Choroid plexus epithelial cell (primary cell): Measurements from ENCODE around the gene KCNQ1.

Experiments
- DNase-seq: peaks from one replicate; pipeline ENCODE4 v3.0.0-alpha.2; 2010; ENCODE audit warnings: low read depth
- H3K4me3 ChIP-seq: 2 replicates; pipeline ENCODE4 v1.5.1; 2011; ENCODE audit warnings: low read depth, mild to moderate bottlenecking, control low read depth, low read length, moderate library complexity
- TF ChIP-seq, protein P1 (sequence below): conservative IDR thresholded peaks from 2 replicates; pipeline ENCODE4 v1.5.1; 2011; ENCODE audit warnings: low read depth, mild to moderate bottlenecking, control low read depth, inconsistent platforms, low read length, moderate library complexity

KCNQ1 gene

DNA sequence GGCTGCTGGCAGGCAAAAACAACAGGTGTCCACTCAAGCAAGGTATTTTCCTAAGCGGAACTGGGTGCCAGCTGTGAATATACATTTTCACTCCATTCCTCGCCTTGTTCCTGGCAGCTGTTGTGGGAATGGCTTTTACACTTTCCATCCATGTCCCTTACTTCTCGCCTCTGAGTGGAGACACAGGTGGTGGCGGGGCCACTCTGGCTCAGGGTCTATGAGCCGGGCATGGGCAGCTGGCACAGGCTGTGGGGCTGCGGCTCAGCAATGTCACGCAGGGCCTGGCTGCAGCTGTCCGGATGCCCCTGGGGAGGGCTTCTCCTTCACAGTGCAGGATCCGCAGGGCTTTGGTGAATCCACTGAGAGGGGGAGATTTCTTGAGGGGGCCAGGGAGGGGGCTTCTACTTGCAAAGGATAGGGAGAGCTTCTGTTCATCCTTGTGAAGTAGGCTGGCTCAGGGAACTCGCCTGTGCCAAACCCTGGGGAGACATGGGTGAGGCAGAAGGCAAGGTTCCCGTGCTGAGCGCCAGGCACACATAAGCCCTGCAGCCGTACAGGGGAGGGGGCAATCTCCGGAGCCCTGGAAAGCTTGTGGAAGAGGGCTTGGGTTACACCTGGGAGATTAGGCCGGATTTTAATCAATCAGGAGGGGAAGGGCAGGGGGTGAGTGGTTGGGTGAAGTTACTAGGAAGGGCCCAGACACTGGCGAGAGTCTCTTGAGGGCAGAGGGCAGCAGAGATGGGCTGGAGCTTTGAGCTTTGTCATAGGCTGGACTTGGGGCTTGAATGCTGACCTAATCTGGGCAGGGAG, 209.3 kb downstream of the KCNQ1 start:
- H3K4me3 ChIP-seq: no peak overlapping the region
- TF ChIP-seq, protein P1, sequence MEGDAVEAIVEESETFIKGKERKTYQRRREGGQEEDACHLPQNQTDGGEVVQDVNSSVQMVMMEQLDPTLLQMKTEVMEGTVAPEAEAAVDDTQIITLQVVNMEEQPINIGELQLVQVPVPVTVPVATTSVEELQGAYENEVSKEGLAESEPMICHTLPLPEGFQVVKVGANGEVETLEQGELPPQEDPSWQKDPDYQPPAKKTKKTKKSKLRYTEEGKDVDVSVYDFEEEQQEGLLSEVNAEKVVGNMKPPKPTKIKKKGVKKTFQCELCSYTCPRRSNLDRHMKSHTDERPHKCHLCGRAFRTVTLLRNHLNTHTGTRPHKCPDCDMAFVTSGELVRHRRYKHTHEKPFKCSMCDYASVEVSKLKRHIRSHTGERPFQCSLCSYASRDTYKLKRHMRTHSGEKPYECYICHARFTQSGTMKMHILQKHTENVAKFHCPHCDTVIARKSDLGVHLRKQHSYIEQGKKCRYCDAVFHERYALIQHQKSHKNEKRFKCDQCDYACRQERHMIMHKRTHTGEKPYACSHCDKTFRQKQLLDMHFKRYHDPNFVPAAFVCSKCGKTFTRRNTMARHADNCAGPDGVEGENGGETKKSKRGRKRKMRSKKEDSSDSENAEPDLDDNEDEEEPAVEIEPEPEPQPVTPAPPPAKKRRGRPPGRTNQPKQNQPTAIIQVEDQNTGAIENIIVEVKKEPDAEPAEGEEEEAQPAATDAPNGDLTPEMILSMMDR: no peak
- no peak for DNase-seq

DNA sequence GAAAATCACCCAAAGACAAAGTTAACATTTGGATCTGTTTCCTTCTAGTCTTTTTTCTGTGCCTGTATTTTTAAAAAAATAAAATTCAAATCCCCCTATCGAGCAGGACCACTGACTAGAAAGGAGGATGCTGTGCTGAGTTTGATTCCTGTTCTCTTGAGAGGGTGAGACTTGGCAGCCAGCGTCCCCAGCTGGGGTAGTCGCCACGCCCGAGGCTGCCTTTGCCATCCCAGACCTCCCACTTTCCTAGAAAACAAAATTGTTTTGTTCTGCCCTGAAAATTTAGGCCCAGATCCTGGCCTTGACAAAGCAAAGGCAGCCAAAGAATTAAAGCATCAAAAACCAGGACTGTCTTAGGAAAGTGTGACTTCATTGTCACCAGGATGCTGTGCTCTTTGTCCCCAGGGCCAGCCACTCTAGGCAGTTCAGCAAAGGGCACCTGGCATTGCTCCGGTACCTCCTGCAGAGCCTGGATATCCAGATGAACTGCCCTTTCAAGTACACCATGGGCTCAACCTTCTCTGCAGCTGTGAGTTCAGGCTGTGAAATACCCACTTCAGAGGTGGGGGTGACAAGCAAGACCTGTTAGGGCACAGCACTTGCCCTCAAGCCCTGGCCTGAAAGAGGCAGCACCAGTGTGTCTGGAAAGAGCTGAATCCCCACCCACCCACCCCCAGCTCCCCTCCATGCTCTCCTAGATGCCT, 210.4 kb downstream of the KCNQ1 start:
- TF ChIP-seq, protein P1: no peak

DNA sequence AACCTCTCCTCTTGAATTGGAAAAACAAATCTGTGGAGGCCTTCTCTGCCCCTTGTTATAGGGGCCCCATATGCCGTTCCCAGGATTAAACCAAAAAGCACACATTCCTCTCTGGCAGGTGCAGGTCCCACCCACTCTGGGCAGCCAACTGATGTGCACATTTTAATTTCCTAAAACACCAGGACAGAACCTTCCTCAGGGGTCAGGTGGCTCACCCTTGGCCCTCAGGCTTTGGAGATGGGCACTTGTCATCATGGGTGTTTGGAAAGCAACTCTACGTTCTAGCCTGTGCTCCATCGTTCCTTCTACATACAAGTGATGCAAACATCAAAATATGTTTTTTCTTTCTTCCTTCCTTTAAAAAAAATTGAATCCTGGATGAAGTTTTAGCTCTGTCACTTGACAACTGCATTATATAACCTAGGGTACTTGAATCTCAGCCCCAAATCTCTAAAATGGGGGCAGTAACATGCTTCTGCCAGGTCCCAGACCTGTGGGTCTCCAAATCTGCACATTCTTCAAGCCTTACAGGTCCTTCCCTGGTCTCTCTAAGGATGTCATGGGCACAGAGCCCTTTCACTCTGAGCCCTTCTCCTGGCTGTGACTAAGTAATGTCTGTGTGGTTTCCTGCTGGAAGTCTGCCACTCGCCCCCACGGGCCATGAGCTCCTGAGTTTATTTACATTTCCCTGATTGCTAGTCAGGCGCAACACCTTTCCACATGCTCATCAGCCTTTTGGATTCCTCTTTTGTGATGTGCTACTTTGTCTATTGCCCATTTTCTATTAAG, 211.2 kb downstream of the KCNQ1 start:
- TF ChIP-seq, protein P1: no peak
- H3K4me3 ChIP-seq: no peak overlapping the region
- DNase-seq: peak; percentile 44

More for the DNA sequence above, 210.4 kb downstream of the KCNQ1 start:
- no peak for DNase-seq
- H3K4me3 ChIP-seq: no peak overlapping the region

DNA sequence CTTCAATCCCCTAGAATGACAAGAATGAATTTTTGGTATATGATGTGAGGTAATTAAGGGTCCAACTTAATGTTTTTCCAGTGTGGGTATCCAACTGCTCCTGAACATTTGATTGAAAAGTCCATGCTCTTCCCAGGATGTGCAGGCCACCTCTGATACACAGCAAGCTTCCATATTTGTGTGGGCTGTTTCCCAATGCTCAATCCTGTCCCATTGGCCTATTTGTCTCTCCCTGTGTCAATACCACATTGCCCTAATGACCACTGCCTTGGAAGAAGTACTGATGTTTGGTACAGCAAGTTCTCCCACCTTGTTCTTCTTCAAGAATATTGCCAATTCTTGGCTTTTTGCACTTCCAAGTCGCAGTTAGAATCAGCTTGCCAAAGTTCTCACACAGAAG, 212.1 kb downstream of the KCNQ1 start:
- TF ChIP-seq, protein P1: no peak
- DNase-seq: no peak
- no peak overlapping the region for H3K4me3 ChIP-seq

DNA sequence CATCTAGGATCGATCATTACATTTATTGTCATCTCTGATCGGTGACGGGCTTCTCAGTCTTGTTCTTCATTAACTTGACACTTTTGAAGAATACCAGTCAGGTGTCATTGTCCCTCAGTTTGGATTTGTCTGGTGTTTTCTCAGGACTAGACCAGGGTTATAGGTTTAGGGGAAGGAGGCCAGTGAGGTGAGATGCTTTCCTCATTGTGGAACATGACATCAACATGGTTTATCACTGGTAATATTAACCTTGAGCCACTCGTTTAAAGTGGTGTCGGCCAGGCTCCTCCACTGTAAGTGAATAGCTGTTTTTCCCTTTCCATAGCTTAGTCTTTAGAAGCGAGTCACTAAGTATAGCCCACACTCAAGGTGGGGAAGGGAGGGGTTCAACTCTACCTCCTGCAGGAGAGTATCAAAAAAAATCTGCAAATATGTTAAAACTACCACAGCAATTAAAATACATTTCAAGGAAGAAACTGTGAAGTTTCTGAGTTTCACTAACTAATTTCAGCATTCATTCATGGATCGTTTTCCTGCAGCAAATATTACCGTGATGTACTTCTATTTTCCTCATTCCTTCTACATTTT, 213.0 kb downstream of the KCNQ1 start:
- no peak for DNase-seq
- TF ChIP-seq, protein P1: no peak
- no peak overlapping the region for H3K4me3 ChIP-seq

DNA sequence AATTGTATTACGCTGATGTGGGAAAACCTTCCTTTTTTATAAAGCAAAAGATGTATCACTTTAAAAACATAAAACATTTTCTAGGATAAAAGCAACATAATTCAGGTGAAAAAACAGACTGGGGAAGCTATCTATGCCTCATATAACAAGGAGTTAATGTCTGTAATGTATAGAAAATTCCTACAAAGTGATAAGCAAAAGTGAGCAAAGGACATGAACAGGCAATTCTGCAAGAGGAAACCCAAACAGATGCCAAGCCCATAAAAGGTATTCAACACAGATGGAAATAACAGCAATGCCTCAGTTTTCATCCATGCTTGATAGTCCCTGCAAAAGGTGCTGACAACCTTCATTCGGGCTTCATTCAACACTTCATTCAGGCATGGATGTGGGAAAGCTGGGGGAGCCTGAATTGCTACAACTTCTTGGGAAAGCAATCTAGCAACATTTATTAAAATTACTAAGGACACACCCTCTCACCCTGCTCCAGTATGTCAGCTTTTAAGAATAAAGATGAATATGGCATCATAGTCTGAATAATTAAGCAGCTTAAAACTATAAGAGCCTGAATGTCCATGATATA, 215.6 kb downstream of the KCNQ1 start:
- no peak for DNase-seq
- TF ChIP-seq, protein P1: no peak
- no peak overlapping the region for H3K4me3 ChIP-seq
